Activated B cell treated with CpG ODN at 0.5 μM for 24 hours (primary cell): ENCODE results near the gene GRID2IP. TPM values are rescaled to one million over a fixed set of nuclear protein-coding genes. Genes with fewer than 3 reads are reported as not detected.
A peak's percentile ranks its signal among the peaks of the same experiment; 100 is the strongest.
"Not testable (repeated sequence)": the region's sequence is repeated elsewhere in the genome, so short reads cannot be mapped to it uniquely, and the experiment has no call there.

ENCODE experiments used
- ATAC-seq: fragments of 200-7000 bp; cut with Tn5 transposase; one replicate; pipeline ENCODE4 v1.10.0; 2021; ENCODE audit warnings: low read depth, mild to moderate bottlenecking, moderate library complexity
- CTCF ChIA-PET: fragments of 350-600 bp; sonication (Branson Sonifier 250); formaldehyde crosslinking; loops from one replicate; lab custom pipeline; 2021; ENCODE audit warnings: antibody characterized with exemption; lab: Charles Lee
- POLR2A ChIA-PET: fragments of 350-600 bp; sonication (Branson Sonifier 250); formaldehyde crosslinking; loops from one replicate; lab custom pipeline; 2021; ENCODE audit warnings: antibody characterized with exemption; lab: Charles Lee
- DNase-seq: peaks from one replicate; pipeline ENCODE4 v3.0.0; 2022
- H3K27ac Mint-ChIP-seq: one replicate; pipeline ENCODE4 v1.8.0; 2020; ENCODE audit warnings: mixed read lengths
- H3K27me3 Mint-ChIP-seq: one replicate; pipeline ENCODE4 v1.8.0; 2021; ENCODE audit warnings: mixed read lengths
- H3K36me3 Mint-ChIP-seq: one replicate; pipeline ENCODE4 v1.8.0; 2021; ENCODE audit warnings: low read depth, mixed read lengths
- H3K4me1 Mint-ChIP-seq: one replicate; pipeline ENCODE4 v1.8.0; 2021; ENCODE audit warnings: mixed read lengths
- H3K4me3 Mint-ChIP-seq: one replicate; pipeline ENCODE4 v1.8.0; 2020; ENCODE audit warnings: mild to moderate bottlenecking, mixed read lengths
- H3K9me3 Mint-ChIP-seq: one replicate; pipeline ENCODE4 v1.8.0; 2020; ENCODE audit warnings: mixed read lengths
- CTCF ChIP-seq: fragments of 200-600 bp; IDR thresholded peaks from one replicate; pipeline ENCODE4 v1.8.0; 2022; ENCODE audit warnings: antibody characterized with exemption, mild to moderate bottlenecking
- intact Hi-C: fragments of 100-400 bp; cut with micrococcal nuclease; formaldehyde crosslinking; loops from one replicate; pipeline ENCODE4 v1.15.1; 2024
- total RNA-seq: library from RNA; stranded (reverse); gene quantifications from 2 replicates; pipeline ENCODE4 v1.2.3, GENCODE V29; 2022

Gene GRID2IP
- total RNA-seq, 1 donor from 2014 or later, result 1.3 TPM

GRCh38 chr7:6589151-6589828 is 38.0 kb upstream of the GRID2IP start:
- intact Hi-C loops, result loop anchor here (5.0 kb wide), 1 partner anchor 268 kb away; no protein-coding TSS in a partner anchor
- CTCF ChIA-PET, result interaction anchor here (0.6 to 1.8 kb wide), 4 partner anchors 12 to 109 kb away, joined by 3 to 4 read pairs (median 4); partner anchors contain the start of genes ZDHHC4 and ZNF316
- H3K9me3 Mint-ChIP-seq, result no peaks in the 10 kb centered on the region
- no peaks in the 10 kb centered on the region for H3K27me3 Mint-ChIP-seq
- DNase-seq (no peak), ATAC-seq (no peak)
- H3K27ac Mint-ChIP-seq, result peak overlapping the region; percentile 75
- H3K4me3 Mint-ChIP-seq, result peak overlapping the region; percentile 72
- POLR2A ChIA-PET, result interaction anchor here (0.6 to 3.1 kb wide), 4 partner anchors 11 to 136 kb away, joined by 3 to 16 read pairs (median 4); partner anchors contain the start of gene ZDHHC4
- peaks cover 66% of the 10 kb centered on the region for H3K36me3 Mint-ChIP-seq
- H3K4me1 Mint-ChIP-seq, result peaks cover 21% of the 10 kb centered on the region
- TF ChIP-seq CTCF, result no peak

- CTCF ChIA-PET, result interaction anchor here (0.5 to 1.8 kb wide), 2 partner anchors 8 to 109 kb away, joined by 3 read pairs; no protein-coding TSS in a partner anchor
- no peak for DNase-seq
- Mint-ChIP-seq H3K27me3 (no peaks in the 10 kb centered on the region), H3K4me1 (peaks cover 21% of the 10 kb centered on the region), H3K9me3 (no peaks in the 10 kb centered on the region), H3K27ac (peak overlapping the region; percentile 12), H3K36me3 (peaks cover 65% of the 10 kb centered on the region), H3K4me3 (no peak overlapping the region)
- POLR2A ChIA-PET, result interaction anchor here (0.7 to 3.1 kb wide), 2 partner anchors 11 to 14 kb away, joined by 6 to 16 read pairs; partner anchors contain the start of gene ZDHHC4
- ATAC-seq, result no peak
- intact Hi-C loops, result loop anchor here (5.0 kb wide), 1 partner anchor 269 kb away; no protein-coding TSS in a partner anchor
- TF ChIP-seq CTCF, result no peak
These were observed 37.3 kb upstream of the GRID2IP start for GRCh38 chr7:6588566-6588965.

GRCh38 chr7:6585746-6586432 is 34.6 kb upstream of the GRID2IP start:
- H3K9me3 Mint-ChIP-seq, DNase-seq, POLR2A ChIA-PET, H3K4me3 Mint-ChIP-seq, H3K27ac Mint-ChIP-seq, ATAC-seq, CTCF ChIA-PET, H3K27me3 Mint-ChIP-seq: not testable (repeated sequence)
- Mint-ChIP-seq H3K36me3 (peaks cover 70% of the 10 kb centered on the region), H3K4me1 (peaks cover 26% of the 10 kb centered on the region)
- intact Hi-C loops, result loop anchor here (5.0 kb wide), 1 partner anchor 271 kb away; no protein-coding TSS in a partner anchor

GRCh38 chr7:6579446-6579845 is 28.2 kb upstream of the GRID2IP start:
- ATAC-seq (no peak), DNase-seq (no peak)
- no peak for TF ChIP-seq CTCF
- ChIA-PET CTCF (no interaction called here), POLR2A (no interaction called here)
- intact Hi-C loops, result loop anchor here (5.0 kb wide), 1 partner anchor 148 kb away; no protein-coding TSS in a partner anchor
- H3K4me1 Mint-ChIP-seq, result peaks cover 26% of the 10 kb centered on the region
- H3K36me3 Mint-ChIP-seq, result peaks cover 45% of the 10 kb centered on the region
- H3K4me3 Mint-ChIP-seq, result no peak overlapping the region
- H3K27me3 Mint-ChIP-seq, result no peaks in the 10 kb centered on the region
- no peaks in the 10 kb centered on the region for H3K9me3 Mint-ChIP-seq
- peak overlapping the region; percentile 35 for H3K27ac Mint-ChIP-seq

GRCh38 chr7:6578114-6579084 is 27.1 kb upstream of the GRID2IP start:
- POLR2A ChIA-PET, result interaction anchor here (0.7 to 2.3 kb wide), 3 partner anchors 10 to 51 kb away, joined by 3 to 16 read pairs (median 5); partner anchors contain the start of gene INTS15
- intact Hi-C loops, result loop anchor here (5.0 kb wide), 1 partner anchor 149 kb away; no protein-coding TSS in a partner anchor
- no peak for TF ChIP-seq CTCF

More at GRCh38 chr7:6578114-6579084, 27.1 kb upstream of the GRID2IP start:
- H3K36me3 Mint-ChIP-seq, result peaks cover 37% of the 10 kb centered on the region
- CTCF ChIA-PET, result interaction anchor here (1.3 kb wide), 1 partner anchor 11 kb away, joined by 4 read pairs; the partner anchor contains the start of gene INTS15
- peak overlapping the region; percentile 89 for H3K27ac Mint-ChIP-seq
- peak overlapping the region; percentile 88 for H3K4me3 Mint-ChIP-seq
- peaks cover 26% of the 10 kb centered on the region for H3K4me1 Mint-ChIP-seq
- ATAC-seq (no peak), DNase-seq (no peak)
- no peaks in the 10 kb centered on the region for H3K27me3 Mint-ChIP-seq
- H3K9me3 Mint-ChIP-seq, result no peaks in the 10 kb centered on the region
